B cell (primary cell): Measurements from ENCODE around the gene FAF1. TPM values are rescaled to one million over a fixed set of nuclear protein-coding genes. Genes with fewer than 3 reads are reported as not detected.

Source experiments
- ATAC-seq: fragments of 200-7000 bp; cut with Tn5 transposase; one replicate; pipeline ENCODE4 v1.10.0; 2021; ENCODE audit warnings: low read depth, mild to moderate bottlenecking, moderate number of reproducible peaks, moderate library complexity
- CTCF ChIA-PET: fragments of 350-600 bp; sonication (Branson Sonifier 250); formaldehyde crosslinking; loops from one replicate; lab custom pipeline; 2021; ENCODE audit warnings: antibody characterized with exemption, inconsistent platforms; lab: Charles Lee
- POLR2A ChIA-PET: fragments of 350-600 bp; sonication (Branson Sonifier 250); formaldehyde crosslinking; loops from one replicate; lab custom pipeline; 2021; ENCODE audit warnings: antibody characterized with exemption; lab: Charles Lee
- DNase-seq: peaks from one replicate; pipeline ENCODE4 v3.0.0; 2013
- H2AFZ ChIP-seq: 2 replicates; pipeline ENCODE4 v1.6.1; 2012; ENCODE audit warnings: mild to moderate bottlenecking, low read depth, low read length; ENCODE audit not compliant: insufficient read depth, poor library complexity, severe bottlenecking
- H3K27ac ChIP-seq, 2 donors: 1 replicate in 1 of 2; 2 replicates in 1 of 2; pipeline ENCODE4 v1.5.1; 2012 to 2013; ENCODE audit warnings: low read length in 2 of 2, mild to moderate bottlenecking in 2 of 2, moderate library complexity in 1 of 2
- H3K27me3 ChIP-seq, 4 experiments: fragments of 200-600 bp in 1 of 4; sonication (generic) in 1 of 4; replicated peaks in 1 of 4; 1 replicate in 2 of 4; 2 replicates in 2 of 4; pipeline versions ENCODE4 v1.6.1 to v1.7.0; 2013 to 2016; ENCODE audit warnings: low read length in 3 of 4, mild to moderate bottlenecking in 2 of 4, mixed read lengths in 1 of 4, moderate library complexity in 1 of 4; ENCODE audit not compliant: insufficient read depth in 4 of 4, control insufficient read depth in 3 of 4; ENCODE audit errors: control extremely low read depth in 1 of 4
- H3K36me3 ChIP-seq, 2 experiments: replicated peaks in 1 of 2; 1 replicate in 1 of 2; 2 replicates in 1 of 2; pipeline versions ENCODE4 v1.6.1 to v1.7.1; 2013; ENCODE audit warnings: low read length in 1 of 2; ENCODE audit not compliant: insufficient read depth in 2 of 2, control insufficient read depth in 1 of 2; ENCODE audit errors: control extremely low read depth in 1 of 2, extremely low read depth in 1 of 2
- H3K4me1 ChIP-seq, 2 donors: fragments of 200-600 bp in 1 of 2; sonication (generic) in 1 of 2; 1 replicate in 1 of 2; 2 replicates in 1 of 2; pipeline versions ENCODE4 v1.5.1 to v1.6.1; 2013 to 2017; ENCODE audit warnings: low read length in 2 of 2; ENCODE audit not compliant: control insufficient read depth in 2 of 2, insufficient read depth in 2 of 2
- H3K4me2 ChIP-seq: replicated peaks from 2 replicates; pipeline ENCODE3; 2012; ENCODE audit warnings: mild to moderate bottlenecking, low read depth, low read length; ENCODE audit not compliant: poor library complexity, severe bottlenecking
- H3K4me3 ChIP-seq, 5 experiments: fragments of 200-600 bp in 1 of 5; sonication (generic) in 1 of 5; 1 replicate in 3 of 5; 2 replicates in 2 of 5; pipeline versions ENCODE4 v1.5.1 to v1.7.0; 2011 to 2016; ENCODE audit warnings: low read length in 4 of 5, mild to moderate bottlenecking in 4 of 5, low read depth in 2 of 5, control low read depth in 1 of 5, moderate library complexity in 1 of 5; ENCODE audit not compliant: insufficient read depth in 1 of 5; ENCODE audit errors: control extremely low read depth in 1 of 5, extremely low read depth in 1 of 5
- H3K79me2 ChIP-seq: fragments of 200-600 bp; sonication (generic); one replicate; pipeline ENCODE4 v1.6.0; 2016; ENCODE audit warnings: low read length; ENCODE audit not compliant: control insufficient read depth, insufficient read depth
- H3K9ac ChIP-seq: fragments of 200-600 bp; sonication (generic); 2 replicates; pipeline ENCODE4 v1.6.1; 2017; ENCODE audit warnings: mild to moderate bottlenecking, low read length, moderate library complexity
- H3K9me3 ChIP-seq, 3 donors: one replicate each; pipeline versions ENCODE4 v1.6.1 to v1.7.1; 2013; ENCODE audit warnings: low read length in 2 of 3; ENCODE audit not compliant: control insufficient read depth in 2 of 3, insufficient read depth in 1 of 3; ENCODE audit errors: control extremely low read depth in 1 of 3
- H4K20me1 ChIP-seq: 2 replicates; pipeline ENCODE4 v1.6.0; 2012; ENCODE audit warnings: mild to moderate bottlenecking, low read length; ENCODE audit not compliant: insufficient read depth, control insufficient read depth, poor library complexity, severe bottlenecking
- H3K27ac Mint-ChIP-seq: one replicate; pipeline ENCODE4 v1.8.0; 2021; ENCODE audit warnings: mixed read lengths
- H3K27me3 Mint-ChIP-seq: one replicate; pipeline ENCODE4 v1.8.0; 2021; ENCODE audit warnings: mixed read lengths
- H3K4me1 Mint-ChIP-seq: one replicate; pipeline ENCODE4 v1.8.0; 2021; ENCODE audit warnings: mixed read lengths
- H3K4me3 Mint-ChIP-seq: one replicate; pipeline ENCODE4 v1.8.0; 2021; ENCODE audit warnings: mixed read lengths
- H3K9me3 Mint-ChIP-seq: one replicate; pipeline ENCODE4 v1.8.0; 2022; ENCODE audit warnings: mixed read lengths; ENCODE audit not compliant: insufficient read depth
- CTCF ChIP-seq: fragments of 200-600 bp; IDR thresholded peaks from one replicate; pipeline ENCODE4 v1.8.0; 2022; ENCODE audit warnings: antibody characterized with exemption, mild to moderate bottlenecking
- EZH2 ChIP-seq: IDR thresholded peaks from 2 replicates; pipeline ENCODE4 v1.6.1; 2012; ENCODE audit warnings: borderline replicate concordance, low read depth, mild to moderate bottlenecking, moderate library complexity, low read length; ENCODE audit not compliant: insufficient read depth, poor library complexity, severe bottlenecking
- WGBS: methylation state at CpG from one replicate; pipeline ENCODE4 v1.1.5; 2013; ENCODE audit warnings: missing lambda C conversion rate; ENCODE audit not compliant: insufficient coverage; 5-methylcytosine and 5-hydroxymethylcytosine counted together
- intact Hi-C: fragments of 100-400 bp; cut with micrococcal nuclease; formaldehyde crosslinking; loops from one replicate; pipeline ENCODE4 v1.10.0; 2022
- polyA plus RNA-seq: library from polyadenylated mRNA; depleted of rRNA; stranded (reverse); fragments of >200 nt; gene quantifications from 2 replicates; pipeline ENCODE4 v1.2.3, GENCODE V29; 2012
- total RNA-seq, 2 donors: library from RNA; stranded (reverse); fragments of 120-200 nt in 1 of 2; gene quantifications; 1 replicate in 1 of 2; 2 replicates in 1 of 2; pipeline versions ENCODE4 v1.2.3 to v1.2.4, GENCODE V29; 2013 to 2022

Gene FAF1
- total and polyA plus RNA-seq, 2 donors (not counting 1 experiment from before 2014, with no cell fraction given), result 10.1 to 58.4 TPM

- Mint-ChIP-seq H3K4me3 (no peak overlapping the region), H3K4me1 (peaks cover 16% of the 10 kb centered on the region), H3K27me3 (no peaks in the 10 kb centered on the region), H3K9me3 (no peaks in the 10 kb centered on the region), H3K27ac (no peak overlapping the region)
- H3K79me2 ChIP-seq, result no peaks in the 10 kb centered on the region
- peaks cover 10% of the 10 kb centered on the region in 2 donors for H3K4me1 ChIP-seq
- DNase-seq (no peak), ATAC-seq (no peak)
- intact Hi-C loops, result no loop called here
- H3K9ac ChIP-seq, result no peak overlapping the region
- H4K20me1 ChIP-seq, result no peaks in the 10 kb centered on the region
- no peak overlapping the region for H3K4me2 ChIP-seq
- H2AFZ ChIP-seq, result peak overlapping the region; percentile 15
- no peak overlapping the region for H3K4me3 ChIP-seq
- ChIA-PET CTCF (no interaction called here), POLR2A (no interaction called here)
- H3K36me3 ChIP-seq, result no peaks in the 10 kb centered on the region
- H3K9me3 ChIP-seq, result peaks cover 0 to 3% (median 0%) of the 10 kb centered on the region in 3 donors
- no peak overlapping the region for H3K27ac ChIP-seq
- H3K27me3 ChIP-seq, result no peaks in the 10 kb centered on the region
- TF ChIP-seq CTCF (no peak), EZH2 (no peak)
- 93% methylated on average over 3 of the region's 6 CpGs for WGBS
Measured at GRCh38 chr1:51002516-51002915, 42.4 kb upstream of the FAF1 start.

DNA sequence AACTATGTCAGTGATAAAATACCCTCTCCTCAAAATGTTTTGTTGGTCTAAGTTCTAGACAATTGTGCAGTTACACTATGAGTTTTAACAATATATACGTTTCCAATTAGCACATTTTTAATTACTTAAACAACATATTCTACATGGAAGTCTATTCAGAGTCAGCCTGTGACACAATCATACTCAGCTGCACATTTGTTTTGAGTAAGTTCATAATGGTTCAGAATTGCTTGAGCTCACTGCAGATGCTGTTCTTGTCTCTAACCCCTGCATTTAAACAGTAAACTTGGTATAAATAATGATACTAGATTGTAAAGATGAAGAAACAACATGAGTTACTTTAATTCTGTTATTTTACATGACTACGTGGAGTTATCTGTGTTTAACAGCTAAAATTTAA, 40.6 kb upstream of the FAF1 start:
- ATAC-seq (no peak), DNase-seq (no peak)
- no peaks in the 10 kb centered on the region for H3K27me3 ChIP-seq
- no peaks in the 10 kb centered on the region for H3K36me3 ChIP-seq
- H4K20me1 ChIP-seq, result no peaks in the 10 kb centered on the region
- H3K4me3 ChIP-seq, result no peak overlapping the region
- no CpG with 5 or more reads among the region's 2 CpGs for WGBS
- H3K79me2 ChIP-seq, result no peaks in the 10 kb centered on the region
- H3K9me3 ChIP-seq, result peaks cover 0 to 3% (median 0%) of the 10 kb centered on the region in 3 donors
- Mint-ChIP-seq H3K4me1 (peaks cover 16% of the 10 kb centered on the region), H3K27ac (no peak overlapping the region), H3K9me3 (no peaks in the 10 kb centered on the region), H3K27me3 (no peaks in the 10 kb centered on the region), H3K4me3 (no peak overlapping the region)
- no peak for TF ChIP-seq CTCF
- no peak for TF ChIP-seq EZH2
- H3K4me1 ChIP-seq, result peaks cover 10% of the 10 kb centered on the region in 2 donors
- CTCF ChIA-PET, result no interaction called here
- no peak overlapping the region for H2AFZ ChIP-seq
- no peak overlapping the region for H3K9ac ChIP-seq
- H3K4me2 ChIP-seq, result no peak overlapping the region
- intact Hi-C loops, result no loop called here
- POLR2A ChIA-PET, result no interaction called here
- H3K27ac ChIP-seq, result no peak overlapping the region
